Measurements from ENCODE around the gene FAM81A. TPM values are rescaled to one million over a fixed set of nuclear protein-coding genes. Genes with fewer than 3 reads are reported as not detected.

The FAM81A gene
- total RNA-seq, 3 donors from 2014 or later (not counting 1 experiment from before 2014, with no cell fraction given): 1.0 TPM; not detected in 2

DNA sequence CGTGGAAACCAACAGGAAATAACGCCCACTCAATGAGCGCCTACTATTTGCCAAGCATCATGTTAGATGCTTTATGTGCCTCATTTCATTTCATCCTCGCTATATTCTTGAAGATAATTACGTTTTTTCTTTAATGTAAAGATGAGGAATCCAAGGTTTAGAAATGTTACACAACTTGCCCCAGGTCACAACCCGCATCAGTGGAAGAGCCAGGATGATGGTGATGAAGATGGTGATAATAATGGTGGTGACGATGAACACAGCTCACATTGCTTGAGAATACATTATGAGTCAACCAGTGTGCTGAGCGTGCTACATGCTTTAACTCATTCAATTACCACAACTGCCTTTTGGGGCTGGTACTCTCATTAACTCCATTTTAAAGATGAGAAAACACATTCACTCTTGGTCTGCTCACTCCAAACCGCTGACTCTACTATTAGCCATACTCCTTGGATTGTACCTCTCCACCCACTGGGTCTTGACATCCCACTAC lies 43.8 kb upstream of the FAM81A start:
- H3K27me3 Mint-ChIP-seq (ENCODE audit: low read depth in 2 of 2): peaks cover 18 to 38% of the 10 kb centered on the region in 2 donors
- WGBS (ENCODE audit: insufficient coverage): 89% methylated on average over 9 of the region's 9 CpGs
- no peak for DNase-seq
- H3K27me3 ChIP-seq (ENCODE audit: control insufficient read depth, insufficient read depth, low read length): peaks cover 6% of the 10 kb centered on the region
- H3K27ac Mint-ChIP-seq: no peak overlapping the region
- H3K36me3 ChIP-seq (ENCODE audit: control insufficient read depth, insufficient read depth, low read length): no peaks in the 10 kb centered on the region
- TF ChIP-seq, protein P1, sequence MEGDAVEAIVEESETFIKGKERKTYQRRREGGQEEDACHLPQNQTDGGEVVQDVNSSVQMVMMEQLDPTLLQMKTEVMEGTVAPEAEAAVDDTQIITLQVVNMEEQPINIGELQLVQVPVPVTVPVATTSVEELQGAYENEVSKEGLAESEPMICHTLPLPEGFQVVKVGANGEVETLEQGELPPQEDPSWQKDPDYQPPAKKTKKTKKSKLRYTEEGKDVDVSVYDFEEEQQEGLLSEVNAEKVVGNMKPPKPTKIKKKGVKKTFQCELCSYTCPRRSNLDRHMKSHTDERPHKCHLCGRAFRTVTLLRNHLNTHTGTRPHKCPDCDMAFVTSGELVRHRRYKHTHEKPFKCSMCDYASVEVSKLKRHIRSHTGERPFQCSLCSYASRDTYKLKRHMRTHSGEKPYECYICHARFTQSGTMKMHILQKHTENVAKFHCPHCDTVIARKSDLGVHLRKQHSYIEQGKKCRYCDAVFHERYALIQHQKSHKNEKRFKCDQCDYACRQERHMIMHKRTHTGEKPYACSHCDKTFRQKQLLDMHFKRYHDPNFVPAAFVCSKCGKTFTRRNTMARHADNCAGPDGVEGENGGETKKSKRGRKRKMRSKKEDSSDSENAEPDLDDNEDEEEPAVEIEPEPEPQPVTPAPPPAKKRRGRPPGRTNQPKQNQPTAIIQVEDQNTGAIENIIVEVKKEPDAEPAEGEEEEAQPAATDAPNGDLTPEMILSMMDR (IDR thresholded peaks at IDR 0.05): no peak
- no peak overlapping the region for H3K4me3 Mint-ChIP-seq
- H3K4me1 Mint-ChIP-seq: peaks cover 1 to 16% of the 10 kb centered on the region in 2 donors
- no peak overlapping the region for H3K27ac ChIP-seq (ENCODE audit: low read length)
- ATAC-seq: no peak
- H3K4me3 ChIP-seq (ENCODE audit: low read length): no peak overlapping the region
- H3K4me1 ChIP-seq (ENCODE audit: control insufficient read depth, insufficient read depth, low read length): peaks cover 3% of the 10 kb centered on the region
- intact Hi-C loops (cut with micrococcal nuclease): no loop called here
- H3K36me3 Mint-ChIP-seq: no peaks in the 10 kb centered on the region
- H3K9me3 ChIP-seq (ENCODE audit: control insufficient read depth, insufficient read depth, low read length): no peaks in the 10 kb centered on the region
- no peaks in the 10 kb centered on the region for H3K9me3 Mint-ChIP-seq

DNA sequence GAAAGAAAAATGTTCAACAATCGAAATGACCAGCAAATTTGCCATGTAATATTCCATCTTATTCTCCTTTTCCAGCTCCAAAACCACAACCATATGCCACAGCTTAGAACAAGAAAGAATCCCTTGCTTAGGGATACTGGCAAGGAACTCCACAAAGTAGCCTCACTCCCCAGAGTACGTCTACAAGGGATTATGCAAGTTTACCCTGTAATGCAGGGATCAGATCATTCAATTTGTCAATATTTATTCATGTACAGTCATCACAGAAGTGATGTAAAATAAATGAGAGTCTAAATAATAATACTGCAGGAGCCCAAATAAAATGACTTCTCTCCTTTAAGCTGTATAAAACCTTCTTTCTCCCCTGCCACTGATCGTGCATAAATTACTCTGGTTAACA lies 41.8 kb upstream of the FAM81A start:
- Histone ChIP-seq H3K27me3 (ENCODE audit: control insufficient read depth, insufficient read depth, low read length) (peaks cover 6% of the 10 kb centered on the region), H3K36me3 (ENCODE audit: control insufficient read depth, insufficient read depth, low read length) (no peaks in the 10 kb centered on the region), H3K4me1 (ENCODE audit: control insufficient read depth, insufficient read depth, low read length) (peaks cover 15% of the 10 kb centered on the region), H3K4me3 (ENCODE audit: low read length) (no peak overlapping the region), H3K9me3 (ENCODE audit: control insufficient read depth, insufficient read depth, low read length) (no peaks in the 10 kb centered on the region), H3K27ac (ENCODE audit: low read length) (no peak overlapping the region)
- no peak for DNase-seq
- H3K27me3 Mint-ChIP-seq (ENCODE audit: low read depth in 2 of 2): peaks cover 30 to 58% of the 10 kb centered on the region in 2 donors
- WGBS (ENCODE audit: insufficient coverage): 79% methylated on average over 3 of the region's 3 CpGs
- H3K4me3 Mint-ChIP-seq: no peak overlapping the region
- intact Hi-C loops (cut with micrococcal nuclease): no loop called here
- no peak for ATAC-seq
- H3K9me3 Mint-ChIP-seq: no peaks in the 10 kb centered on the region
- TF ChIP-seq, protein P1 (IDR thresholded peaks at IDR 0.05): no peak
- peaks cover 11 to 17% of the 10 kb centered on the region in 2 donors for H3K4me1 Mint-ChIP-seq
- no peak overlapping the region for H3K27ac Mint-ChIP-seq
- H3K36me3 Mint-ChIP-seq: no peaks in the 10 kb centered on the region

DNA sequence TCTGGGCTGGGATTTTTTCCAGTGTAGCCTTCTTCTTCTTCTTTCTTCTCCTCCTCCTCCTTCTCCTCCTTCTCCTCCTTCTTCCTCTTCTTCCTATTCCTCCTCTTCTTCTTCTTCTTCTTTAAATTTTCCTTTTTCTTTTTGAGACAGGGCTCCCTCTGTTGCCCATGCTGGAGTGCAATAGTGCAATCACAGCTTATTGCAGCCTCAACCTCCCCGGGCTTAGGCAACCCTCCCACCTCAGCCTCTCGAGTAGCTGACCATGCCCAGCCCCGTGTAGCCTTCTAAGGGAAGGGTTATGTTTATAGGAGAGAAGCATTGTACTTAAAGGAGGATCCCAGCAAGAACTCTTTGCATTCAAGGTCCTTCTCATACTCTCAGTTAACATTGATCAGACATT lies 41.3 kb upstream of the FAM81A start:
- intact Hi-C loops (cut with micrococcal nuclease): no loop called here
- no peaks in the 10 kb centered on the region for H3K36me3 Mint-ChIP-seq

More for the DNA sequence above, 41.3 kb upstream of the FAM81A start:
- Mint-ChIP-seq H3K4me1 (peaks cover 11 to 17% of the 10 kb centered on the region in 2 donors), H3K9me3 (no peaks in the 10 kb centered on the region), H3K27ac (no peak overlapping the region), H3K4me3 (no peak overlapping the region), H3K27me3 (ENCODE audit: low read depth in 2 of 2) (peaks cover 35 to 63% of the 10 kb centered on the region in 2 donors)
- Histone ChIP-seq H3K4me3 (ENCODE audit: low read length) (no peak overlapping the region), H3K9me3 (ENCODE audit: control insufficient read depth, insufficient read depth, low read length) (no peaks in the 10 kb centered on the region), H3K4me1 (ENCODE audit: control insufficient read depth, insufficient read depth, low read length) (peaks cover 15% of the 10 kb centered on the region), H3K27ac (ENCODE audit: low read length) (no peak overlapping the region), H3K27me3 (ENCODE audit: control insufficient read depth, insufficient read depth, low read length) (peaks cover 6% of the 10 kb centered on the region), H3K36me3 (ENCODE audit: control insufficient read depth, insufficient read depth, low read length) (no peaks in the 10 kb centered on the region)
- ATAC-seq (no peak), DNase-seq (no peak)
- TF ChIP-seq, protein P1 (IDR thresholded peaks at IDR 0.05): no peak
- WGBS (ENCODE audit: insufficient coverage): 100% methylated on average over 1 of the region's 3 CpGs
